HepG2 (cell line): ENCODE results near the gene TTBK1.

Experiments
- ARNT ChIP-seq: fragments of 450-650 bp; IDR thresholded peaks from 2 replicates; pipeline ENCODE4 v1.6.1; 2017
- CTCF ChIP-seq: sonication (generic); formaldehyde crosslinking; IDR thresholded peaks from 2 replicates; pipeline ENCODE4 v1.5.0; 2020; ENCODE audit warnings: mild to moderate bottlenecking, missing genetic modification reagents, moderate library complexity
- FOXK1 ChIP-seq: sonication (generic); formaldehyde crosslinking; IDR thresholded peaks from 2 replicates; pipeline ENCODE4 v1.4.0; 2020; ENCODE audit warnings: low read depth, missing genetic modification reagents, borderline replicate concordance
- GMEB1 ChIP-seq: sonication (generic); formaldehyde crosslinking; IDR thresholded peaks from 2 replicates; pipeline ENCODE4 v1.5.1; 2020; ENCODE audit warnings: missing genetic modification reagents, mild to moderate bottlenecking, borderline replicate concordance
- MAX ChIP-seq: IDR thresholded peaks from 2 replicates; pipeline ENCODE4 v1.6.1; 2012; ENCODE audit warnings: inconsistent platforms
- RBM39 ChIP-seq: fragments of 200-400 bp; formaldehyde crosslinking; IDR thresholded peaks from one replicate; pipeline ENCODE4 v1.6.1; 2018; ENCODE audit warnings: antibody characterized with exemption, mild to moderate bottlenecking, low read depth, low read length; ENCODE audit not compliant: poor library complexity, severe bottlenecking
- SALL2 ChIP-seq: sonication (generic); formaldehyde crosslinking; IDR thresholded peaks from 2 replicates; pipeline ENCODE4 v1.8.1; 2023; ENCODE audit warnings: mild to moderate bottlenecking, missing genetic modification reagents, inconsistent platforms
- U2AF1 ChIP-seq: fragments of 200-400 bp; formaldehyde crosslinking; optimal IDR thresholded peaks from 2 replicates; pipeline ENCODE3; 2017; ENCODE audit warnings: mild to moderate bottlenecking, low read depth, low read length
- TF ChIP-seq, protein P1 (sequence below): sonication (generic); formaldehyde crosslinking; IDR thresholded peaks from 2 replicates; pipeline ENCODE4 v1.4.0; 2020; ENCODE audit warnings: missing genetic modification reagents, mild to moderate bottlenecking, borderline replicate concordance

- TF ChIP-seq SALL2 (CRISPR knock-in tag), result no peak
- TF ChIP-seq, protein P1, sequence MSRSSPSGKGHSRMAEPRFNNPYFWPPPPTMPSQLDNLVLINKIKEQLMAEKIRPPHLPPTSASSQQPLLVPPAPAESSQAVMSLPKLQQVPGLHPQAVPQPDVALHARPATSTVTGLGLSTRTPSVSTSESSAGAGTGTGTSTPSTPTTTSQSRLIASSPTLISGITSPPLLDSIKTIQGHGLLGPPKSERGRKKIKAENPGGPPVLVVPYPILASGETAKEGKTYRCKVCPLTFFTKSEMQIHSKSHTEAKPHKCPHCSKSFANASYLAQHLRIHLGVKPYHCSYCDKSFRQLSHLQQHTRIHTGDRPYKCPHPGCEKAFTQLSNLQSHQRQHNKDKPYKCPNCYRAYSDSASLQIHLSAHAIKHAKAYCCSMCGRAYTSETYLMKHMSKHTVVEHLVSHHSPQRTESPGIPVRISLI (CRISPR knock-in tag), result no peak
- no peak for TF ChIP-seq ARNT
- no peak for TF ChIP-seq RBM39
- TF ChIP-seq MAX, result no peak
- no peak for TF ChIP-seq CTCF (CRISPR knock-in tag)
- no peak for TF ChIP-seq FOXK1 (CRISPR knock-in tag)
- no peak for TF ChIP-seq GMEB1
- TF ChIP-seq U2AF1, result no peak
Measured at GRCh38 chr6:43235841-43236240, 7.4 kb upstream of the TTBK1 start.
